ENCODE data around the gene MANSC1. TPM values are rescaled to one million over a fixed set of nuclear protein-coding genes. Genes with fewer than 3 reads are reported as not detected.
"Not testable (repeated sequence)": the region's sequence is repeated elsewhere in the genome, so short reads cannot be mapped to it uniquely, and the experiment has no call there.

Gene MANSC1
- polyA plus RNA-seq, 4 donors, result 5.4 to 39.4 (median 15.1) TPM

- FAIRE-seq, result no peak
- peaks cover 0 to 2% (median 0%) of the 10 kb centered on the region in 3 donors for H3K4me1 ChIP-seq (ENCODE audit: control insufficient read depth in 3 of 3, insufficient read depth in 2 of 3, low read depth in 1 of 3, low read length in 2 of 3)
- 92 to 98% (median 96%) methylated on average over 3 of the region's 3 CpGs for WGBS, 3 donors
Measured at GRCh38 chr12:12326262-12326661, 23.8 kb downstream of the MANSC1 start.

GRCh38 chr12:12323591-12323990 lies 26.5 kb downstream of the MANSC1 start:
- 80 to 88% (median 87%) methylated on average over 9 of the region's 9 CpGs for WGBS, 3 donors
- Histone ChIP-seq H3K36me3 (ENCODE audit: control insufficient read depth in 3 of 3, insufficient read depth in 2 of 3, low read depth in 1 of 3, low read length in 3 of 3) (no peaks in the 10 kb centered on the region), H3K9me3 (ENCODE audit: control insufficient read depth in 2 of 2, insufficient read depth in 1 of 2, low read depth in 1 of 2, low read length in 1 of 2) (no peaks in the 10 kb centered on the region), H3K4me3 (ENCODE audit: low read depth in 1 of 3, low read length in 3 of 3) (no peak overlapping the region), H3K4me1 (ENCODE audit: control insufficient read depth in 3 of 3, insufficient read depth in 2 of 3, low read depth in 1 of 3, low read length in 2 of 3) (peaks cover 0 to 18% (median 4%) of the 10 kb centered on the region in 3 donors), H3K27ac (ENCODE audit: low read depth in 1 of 3, low read length in 2 of 3) (no peak overlapping the region), H3K27me3 (ENCODE audit: control insufficient read depth in 3 of 3, insufficient read depth in 3 of 3, low read length in 3 of 3) (no peaks in the 10 kb centered on the region)
- DNase-seq (no peak), FAIRE-seq (no peak)

More at GRCh38 chr12:12326262-12326661, 23.8 kb downstream of the MANSC1 start:
- H3K27me3 ChIP-seq (ENCODE audit: control insufficient read depth in 3 of 3, insufficient read depth in 3 of 3, low read length in 3 of 3), result no peaks in the 10 kb centered on the region
- no peak overlapping the region for H3K27ac ChIP-seq (ENCODE audit: low read depth in 1 of 3, low read length in 2 of 3)
- no peak for DNase-seq
- no peaks in the 10 kb centered on the region for H3K9me3 ChIP-seq (ENCODE audit: control insufficient read depth in 2 of 2, insufficient read depth in 1 of 2, low read depth in 1 of 2, low read length in 1 of 2)
- H3K4me3 ChIP-seq (ENCODE audit: low read depth in 1 of 3, low read length in 3 of 3), result no peak overlapping the region
- H3K36me3 ChIP-seq (ENCODE audit: control insufficient read depth in 3 of 3, insufficient read depth in 2 of 3, low read depth in 1 of 3, low read length in 3 of 3), result peaks cover 0 to 7% (median 2%) of the 10 kb centered on the region in 3 donors

GRCh38 chr12:12323118-12323517 lies 26.9 kb downstream of the MANSC1 start:
- H3K4me1 ChIP-seq (ENCODE audit: control insufficient read depth in 3 of 3, insufficient read depth in 2 of 3, low read depth in 1 of 3, low read length in 2 of 3), result peaks cover 0 to 18% (median 4%) of the 10 kb centered on the region in 3 donors
- WGBS, 3 donors, result 81 to 88% (median 84%) methylated on average over 3 of the region's 4 CpGs
- H3K4me3 ChIP-seq (ENCODE audit: low read depth in 1 of 3, low read length in 3 of 3), result no peak overlapping the region
- H3K36me3 ChIP-seq (ENCODE audit: control insufficient read depth in 3 of 3, insufficient read depth in 2 of 3, low read depth in 1 of 3, low read length in 3 of 3), result no peaks in the 10 kb centered on the region
- no peaks in the 10 kb centered on the region for H3K9me3 ChIP-seq (ENCODE audit: control insufficient read depth in 2 of 2, insufficient read depth in 1 of 2, low read depth in 1 of 2, low read length in 1 of 2)
- H3K27me3 ChIP-seq (ENCODE audit: control insufficient read depth in 3 of 3, insufficient read depth in 3 of 3, low read length in 3 of 3), result no peaks in the 10 kb centered on the region
- FAIRE-seq (no peak), DNase-seq (no peak)
- H3K27ac ChIP-seq (ENCODE audit: low read depth in 1 of 3, low read length in 2 of 3), result no peak overlapping the region

GRCh38 chr12:12319451-12320183 lies 30.4 kb downstream of the MANSC1 start:
- Histone ChIP-seq H3K9me3 (ENCODE audit: control insufficient read depth in 2 of 2, insufficient read depth in 1 of 2, low read depth in 1 of 2, low read length in 1 of 2) (no peaks in the 10 kb centered on the region), H3K36me3 (ENCODE audit: control insufficient read depth in 3 of 3, insufficient read depth in 2 of 3, low read depth in 1 of 3, low read length in 3 of 3) (no peaks in the 10 kb centered on the region), H3K4me3 (ENCODE audit: low read depth in 1 of 3, low read length in 3 of 3) (no peak overlapping the region), H3K4me1 (ENCODE audit: control insufficient read depth in 3 of 3, insufficient read depth in 2 of 3, low read depth in 1 of 3, low read length in 2 of 3) (peaks cover 0 to 31% (median 4%) of the 10 kb centered on the region in 3 donors), H3K27ac (ENCODE audit: low read depth in 1 of 3, low read length in 2 of 3) (peak overlapping the region in 2 of 3 donors; percentile 2 to 32), H3K27me3 (ENCODE audit: control insufficient read depth in 3 of 3, insufficient read depth in 3 of 3, low read length in 3 of 3) (no peaks in the 10 kb centered on the region)
- 15 to 49% (median 39%) methylated on average over 9 of the region's 9 CpGs for WGBS, 3 donors
- no peak for FAIRE-seq
- peak in 1 of 2 donors; percentile 32 for DNase-seq

GRCh38 chr12:12315838-12316237 lies 34.2 kb downstream of the MANSC1 start:
- H3K27me3 ChIP-seq (ENCODE audit: control insufficient read depth in 3 of 3, insufficient read depth in 3 of 3, low read length in 3 of 3), result no peaks in the 10 kb centered on the region
- peak overlapping the region in 2 of 3 donors; percentile 39 to 69 for H3K27ac ChIP-seq (ENCODE audit: low read depth in 1 of 3, low read length in 2 of 3)
- no peak for FAIRE-seq
- peak; percentile 34 to 62 for DNase-seq
- H3K4me1 ChIP-seq (ENCODE audit: control insufficient read depth in 3 of 3, insufficient read depth in 2 of 3, low read depth in 1 of 3, low read length in 2 of 3), result peaks cover 0 to 40% (median 4%) of the 10 kb centered on the region in 3 donors
- no peak overlapping the region for H3K4me3 ChIP-seq (ENCODE audit: low read depth in 1 of 3, low read length in 3 of 3)
- H3K36me3 ChIP-seq (ENCODE audit: control insufficient read depth in 3 of 3, insufficient read depth in 2 of 3, low read depth in 1 of 3, low read length in 3 of 3), result no peaks in the 10 kb centered on the region
- H3K9me3 ChIP-seq (ENCODE audit: control insufficient read depth in 2 of 2, insufficient read depth in 1 of 2, low read depth in 1 of 2, low read length in 1 of 2), result no peaks in the 10 kb centered on the region

GRCh38 chr12:12310695-12311094 lies 39.3 kb downstream of the MANSC1 start:
- WGBS, 3 donors, result 77 to 85% (median 80%) methylated on average over 10 of the region's 10 CpGs
- FAIRE-seq; H3K27ac ChIP-seq (ENCODE audit: low read depth in 1 of 3, low read length in 2 of 3): not testable (repeated sequence)

GRCh38 chr12:12305568-12306300 lies 44.3 kb downstream of the MANSC1 start:
- H3K4me3 ChIP-seq (ENCODE audit: low read depth in 1 of 3, low read length in 3 of 3), result no peak overlapping the region
- FAIRE-seq, result no peak
- H3K27me3 ChIP-seq (ENCODE audit: control insufficient read depth in 3 of 3, insufficient read depth in 3 of 3, low read length in 3 of 3), result no peaks in the 10 kb centered on the region
- H3K9me3 ChIP-seq (ENCODE audit: control insufficient read depth in 2 of 2, insufficient read depth in 1 of 2, low read depth in 1 of 2, low read length in 1 of 2), result no peaks in the 10 kb centered on the region
- WGBS, 3 donors, result 76 to 84% (median 77%) methylated on average over 7 of the region's 7 CpGs
- H3K36me3 ChIP-seq (ENCODE audit: control insufficient read depth in 3 of 3, insufficient read depth in 2 of 3, low read depth in 1 of 3, low read length in 3 of 3), result no peaks in the 10 kb centered on the region
- H3K4me1 ChIP-seq (ENCODE audit: control insufficient read depth in 3 of 3, insufficient read depth in 2 of 3, low read depth in 1 of 3, low read length in 2 of 3), result peaks cover 0 to 13% (median 4%) of the 10 kb centered on the region in 3 donors
- no peak for DNase-seq
- no peak overlapping the region for H3K27ac ChIP-seq (ENCODE audit: low read depth in 1 of 3, low read length in 2 of 3)

More at GRCh38 chr12:12310695-12311094, 39.3 kb downstream of the MANSC1 start:
- not testable (repeated sequence) for DNase-seq; H3K9me3 ChIP-seq (ENCODE audit: control insufficient read depth in 2 of 2, insufficient read depth in 1 of 2, low read depth in 1 of 2, low read length in 1 of 2); H3K36me3 ChIP-seq (ENCODE audit: control insufficient read depth in 3 of 3, insufficient read depth in 2 of 3, low read depth in 1 of 3, low read length in 3 of 3); H3K4me3 ChIP-seq (ENCODE audit: low read depth in 1 of 3, low read length in 3 of 3); H3K27me3 ChIP-seq (ENCODE audit: control insufficient read depth in 3 of 3, insufficient read depth in 3 of 3, low read length in 3 of 3)
- H3K4me1 ChIP-seq (ENCODE audit: control insufficient read depth in 3 of 3, insufficient read depth in 2 of 3, low read depth in 1 of 3, low read length in 2 of 3), result peaks cover 0 to 31% (median 4%) of the 10 kb centered on the region in 3 donors

GRCh38 chr12:12302976-12303375 lies 47.1 kb downstream of the MANSC1 start:
- WGBS, 3 donors, result 96 to 99% (median 96%) methylated on average over 2 of the region's 2 CpGs
- Histone ChIP-seq H3K36me3 (ENCODE audit: control insufficient read depth in 3 of 3, insufficient read depth in 2 of 3, low read depth in 1 of 3, low read length in 3 of 3) (no peaks in the 10 kb centered on the region), H3K9me3 (ENCODE audit: control insufficient read depth in 2 of 2, insufficient read depth in 1 of 2, low read depth in 1 of 2, low read length in 1 of 2) (no peaks in the 10 kb centered on the region), H3K27me3 (ENCODE audit: control insufficient read depth in 3 of 3, insufficient read depth in 3 of 3, low read length in 3 of 3) (no peaks in the 10 kb centered on the region), H3K4me1 (ENCODE audit: control insufficient read depth in 3 of 3, insufficient read depth in 2 of 3, low read depth in 1 of 3, low read length in 2 of 3) (no peaks in the 10 kb centered on the region), H3K27ac (ENCODE audit: low read depth in 1 of 3, low read length in 2 of 3) (no peak overlapping the region), H3K4me3 (ENCODE audit: low read depth in 1 of 3, low read length in 3 of 3) (no peak overlapping the region)
- no peak for FAIRE-seq
- no peak for DNase-seq

All from small intestine (tissue), 7 donors.